Measurements from ENCODE around the gene COL8A2.

- TF ChIP-seq, protein P1, sequence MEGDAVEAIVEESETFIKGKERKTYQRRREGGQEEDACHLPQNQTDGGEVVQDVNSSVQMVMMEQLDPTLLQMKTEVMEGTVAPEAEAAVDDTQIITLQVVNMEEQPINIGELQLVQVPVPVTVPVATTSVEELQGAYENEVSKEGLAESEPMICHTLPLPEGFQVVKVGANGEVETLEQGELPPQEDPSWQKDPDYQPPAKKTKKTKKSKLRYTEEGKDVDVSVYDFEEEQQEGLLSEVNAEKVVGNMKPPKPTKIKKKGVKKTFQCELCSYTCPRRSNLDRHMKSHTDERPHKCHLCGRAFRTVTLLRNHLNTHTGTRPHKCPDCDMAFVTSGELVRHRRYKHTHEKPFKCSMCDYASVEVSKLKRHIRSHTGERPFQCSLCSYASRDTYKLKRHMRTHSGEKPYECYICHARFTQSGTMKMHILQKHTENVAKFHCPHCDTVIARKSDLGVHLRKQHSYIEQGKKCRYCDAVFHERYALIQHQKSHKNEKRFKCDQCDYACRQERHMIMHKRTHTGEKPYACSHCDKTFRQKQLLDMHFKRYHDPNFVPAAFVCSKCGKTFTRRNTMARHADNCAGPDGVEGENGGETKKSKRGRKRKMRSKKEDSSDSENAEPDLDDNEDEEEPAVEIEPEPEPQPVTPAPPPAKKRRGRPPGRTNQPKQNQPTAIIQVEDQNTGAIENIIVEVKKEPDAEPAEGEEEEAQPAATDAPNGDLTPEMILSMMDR (IDR thresholded peaks at IDR 0.05): no peak
- TF ChIP-seq POLR2AphosphoS5 (IDR thresholded peaks at IDR 0.05) (no peak), POLR2A (IDR thresholded peaks at IDR 0.05) (no peak), EP300 (IDR thresholded peaks at IDR 0.05) (no peak)
Observed at GRCh38 chr1:36101546-36101945, 23.5 kb downstream of the COL8A2 start.
